Spleen (tissue), 11 donors: ENCODE results near the gene DDOST. TPM values are rescaled to one million over a fixed set of nuclear protein-coding genes. Genes with fewer than 3 reads are reported as not detected.

Experiments used
- DNase-seq: peaks from one replicate; pipeline ENCODE4 v3.0.0-alpha.2; 2020
- H3K27ac ChIP-seq, 8 donors: fragments of 200-600 bp; sonication (generic) in 7 of 8; 1 replicate in 4 of 8; 2 replicates in 4 of 8; pipeline versions ENCODE4 v1.5.0 to v1.8.0; 2016 to 2021; ENCODE audit warnings: inconsistent platforms in 4 of 8, mild to moderate bottlenecking in 4 of 8, moderate library complexity in 1 of 8
- H3K27me3 ChIP-seq, 7 donors: fragments of 200-600 bp; sonication (generic) in 6 of 7; replicated peaks in 1 of 7; 1 replicate in 4 of 7; 2 replicates in 3 of 7; pipeline versions ENCODE4 v1.5.0 to v1.8.0; 2016 to 2021; ENCODE audit warnings: inconsistent platforms in 3 of 7, mild to moderate bottlenecking in 1 of 7
- H3K36me3 ChIP-seq, 6 donors: fragments of 200-600 bp; sonication (generic) in 5 of 6; 1 replicate in 4 of 6; 2 replicates in 2 of 6; pipeline versions ENCODE4 v1.5.0 to v1.8.0; 2016 to 2021; ENCODE audit warnings: inconsistent platforms in 2 of 6
- H3K4me1 ChIP-seq, 6 donors: fragments of 200-600 bp; sonication (generic) in 5 of 6; 1 replicate in 3 of 6; 2 replicates in 3 of 6; pipeline versions ENCODE4 v1.5.0 to v1.8.0; 2016 to 2021; ENCODE audit warnings: inconsistent platforms in 3 of 6
- H3K4me3 ChIP-seq, 8 donors: fragments of 200-600 bp; sonication (generic) in 7 of 8; 1 replicate in 4 of 8; 2 replicates in 4 of 8; pipeline versions ENCODE4 v1.5.0 to v1.8.0; 2016 to 2021; ENCODE audit warnings: inconsistent platforms in 4 of 8, mild to moderate bottlenecking in 4 of 8, moderate library complexity in 2 of 8
- H3K9me3 ChIP-seq, 8 donors: fragments of 200-600 bp; sonication (generic) in 7 of 8; 1 replicate in 4 of 8; 2 replicates in 4 of 8; pipeline versions ENCODE4 v1.5.0 to v1.8.0; 2016 to 2021; ENCODE audit warnings: inconsistent platforms in 4 of 8
- CTCF ChIP-seq, 11 experiments: fragments of 200-600 bp in 7 of 11; fragments of 450-650 bp in 4 of 11; sonication (generic) in 4 of 11; IDR thresholded peaks in 8 of 11; conservative IDR thresholded peaks in 3 of 11; 1 replicate in 7 of 11; 2 replicates in 4 of 11; pipeline versions ENCODE4 v1.4.0 to v1.8.0; 2016 to 2021; ENCODE audit warnings: antibody characterized with exemption in 11 of 11, inconsistent platforms in 4 of 11, mild to moderate bottlenecking in 1 of 11
- POLR2A ChIP-seq, 3 donors: fragments of 450-650 bp; IDR thresholded peaks; one replicate each; pipeline ENCODE4 v1.5.1; 2017; ENCODE audit warnings: antibody characterized with exemption in 3 of 3, mild to moderate bottlenecking in 1 of 3
- POLR2AphosphoS5 ChIP-seq, 3 donors: sonication (generic); formaldehyde crosslinking; IDR thresholded peaks; one replicate each; pipeline ENCODE4 v1.5.1; 2017; ENCODE audit warnings: antibody characterized with exemption in 3 of 3
- WGBS, 5 donors: extraction: QIAGEN DNeasy Blood & Tissue Kit in 3 of 5; methylation state at CpG; one replicate each; pipeline versions ENCODE4 v1.1.5 to v1.1.7; 2013 to 2018; 5-methylcytosine and 5-hydroxymethylcytosine counted together
- intact Hi-C: fragments of 100-400 bp; cut with DNase I; formaldehyde crosslinking; loops from one replicate; pipeline ENCODE4 v1.15.0; 2023; ENCODE audit warnings: low total_unique reads
- polyA plus RNA-seq, 3 donors: library from polyadenylated mRNA; stranded (reverse); fragments of 200-250 nt; gene quantifications; one replicate each; pipeline ENCODE4 v1.2.1, GENCODE V29; 2013
- total RNA-seq, 7 donors: library from RNA; depleted of rRNA in 3 of 7; stranded (reverse); fragments of >200 nt in 3 of 7; fragmentation: NEBNext Ultra II Directional in 4 of 7; extraction: Animal tissue kit (Norgen Biotek cat#: 25700) in 4 of 7; gene quantifications; one replicate each; pipeline versions ENCODE4 v1.1.0 to v1.2.1, GENCODE V29; 2016 to 2021
- donor health status: healthy with polysubstance abuse.
- donor health status: DM: no; HTN: no; CAD: no; lungs with moderate emphysema.
- donor health status: DM: no; HTN: no; CAD: no.
- donor health status: Bipolar disorder and iron deficiency.
- donor health status: healthy.
- donor health status: DM: no; HTN: no; CAD: no.
- donor health status: DM: yes; HTN: yes; CAD: no.

DDOST gene
- total and polyA plus RNA-seq, 10 donors, result 107 to 194 (median 147) TPM

DNA sequence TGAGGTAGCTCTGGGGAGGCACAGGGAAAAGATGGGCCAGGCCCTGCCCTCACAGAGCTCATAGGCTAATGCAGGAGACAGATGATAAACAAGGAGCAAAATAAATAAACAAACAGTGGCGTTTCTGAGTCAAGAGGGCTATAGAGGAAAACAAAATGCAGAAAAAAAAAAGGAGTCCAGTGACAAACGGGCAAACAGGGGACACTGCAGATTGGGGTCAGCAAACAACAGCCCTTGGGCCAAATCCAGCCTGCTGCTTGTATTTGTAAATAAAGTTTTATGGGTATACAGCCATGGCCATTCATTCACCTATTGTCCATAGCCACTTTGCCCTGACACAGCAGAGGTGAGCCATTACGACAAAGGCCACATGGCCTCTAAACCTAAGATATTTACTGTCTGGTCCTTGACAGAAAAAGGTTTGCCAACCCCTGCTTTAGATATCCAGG lies 47.0 kb downstream of the DDOST start:
- no peak for DNase-seq
- TF ChIP-seq POLR2A (IDR thresholded peaks at IDR 0.05), result no peak
- 70 to 89% (median 81%) methylated on average over 3 of the region's 3 CpGs for WGBS, 5 donors
- Histone ChIP-seq H3K27ac (no peak overlapping the region), H3K27me3 (no peaks in the 10 kb centered on the region), H3K4me1 (peaks cover 0 to 7% (median 1%) of the 10 kb centered on the region in 6 donors), H3K36me3 (peaks cover 0 to 87% (median 0%) of the 10 kb centered on the region in 6 donors), H3K9me3 (no peaks in the 10 kb centered on the region), H3K4me3 (no peak overlapping the region)
- intact Hi-C loops, result no loop called here

DNA sequence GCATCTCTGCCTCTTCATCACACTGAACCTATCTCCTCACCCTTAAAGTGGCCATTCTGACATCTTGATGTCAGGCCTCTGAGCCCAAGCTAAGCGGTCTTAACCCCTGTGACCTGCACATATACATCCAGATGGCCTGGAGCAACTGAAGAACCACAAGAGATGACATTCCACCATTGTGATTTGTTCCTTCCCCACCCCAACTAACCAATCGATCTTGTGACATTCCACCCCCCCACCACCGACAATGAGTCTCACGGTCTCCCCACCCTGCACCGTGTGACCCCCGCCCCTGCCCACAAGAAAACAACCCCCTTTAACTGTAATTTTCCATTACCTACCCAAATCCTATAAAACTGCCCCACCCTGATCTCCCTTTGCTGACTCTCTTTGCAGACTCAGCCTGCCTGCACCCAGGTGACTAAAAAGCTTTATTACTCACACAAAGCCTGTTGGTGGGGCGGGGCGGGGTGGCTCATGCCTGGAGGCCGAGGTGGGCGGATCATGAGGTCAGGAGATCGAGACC lies 48.9 kb downstream of the DDOST start:
- Histone ChIP-seq H3K9me3 (no peaks in the 10 kb centered on the region), H3K27ac (no peak overlapping the region), H3K4me1 (peaks cover 0 to 15% (median 1%) of the 10 kb centered on the region in 6 donors), H3K4me3 (no peak overlapping the region), H3K27me3 (no peaks in the 10 kb centered on the region), H3K36me3 (peaks cover 0 to 77% (median 0%) of the 10 kb centered on the region in 6 donors)
- DNase-seq, result no peak
- intact Hi-C loops, result no loop called here
- 85 to 90% (median 88%) methylated on average over 9 to 11 of the region's 11 CpGs for WGBS, 5 donors
- TF ChIP-seq CTCF (IDR thresholded peaks at IDR 0.05 in 8 of 11, conservative IDR thresholded peaks at IDR 0.05 in 3 of 11) (no peak), POLR2A (IDR thresholded peaks at IDR 0.05) (no peak), POLR2AphosphoS5 (IDR thresholded peaks at IDR 0.05) (no peak)

DNA sequence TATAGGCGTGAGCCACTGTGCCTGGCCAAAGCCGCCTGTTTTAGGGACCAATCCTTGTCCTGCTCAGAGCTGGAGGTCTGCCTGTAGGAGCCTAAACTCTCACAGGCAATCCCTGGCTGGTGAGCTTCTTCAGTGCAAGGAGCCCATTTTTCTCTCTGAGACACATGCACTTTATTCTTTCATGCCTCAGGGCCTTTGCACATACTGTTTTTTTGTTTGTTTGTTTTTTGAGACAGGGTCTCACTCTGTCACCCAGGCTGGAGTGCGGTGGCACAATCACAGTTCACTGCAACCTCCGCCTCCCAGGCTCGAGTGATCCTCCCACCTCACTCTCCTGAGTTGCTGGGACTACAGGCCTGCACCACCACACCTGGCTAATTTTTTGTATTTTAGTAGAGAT lies 49.5 kb downstream of the DDOST start:
- H3K27ac ChIP-seq, result no peak overlapping the region
- H3K4me1 ChIP-seq, result peaks cover 0 to 15% (median 1%) of the 10 kb centered on the region in 6 donors
- no peak for TF ChIP-seq CTCF (IDR thresholded peaks at IDR 0.05 in 8 of 11, conservative IDR thresholded peaks at IDR 0.05 in 3 of 11)
- TF ChIP-seq POLR2A (IDR thresholded peaks at IDR 0.05), result no peak
- TF ChIP-seq POLR2AphosphoS5 (IDR thresholded peaks at IDR 0.05), result no peak
- H3K4me3 ChIP-seq, result no peak overlapping the region
- 92 to 98% (median 93%) methylated on average over 5 of the region's 5 CpGs for WGBS, 5 donors
- DNase-seq, result no peak
- H3K9me3 ChIP-seq, result no peaks in the 10 kb centered on the region
- H3K36me3 ChIP-seq, result peaks cover 0 to 75% (median 0%) of the 10 kb centered on the region in 6 donors
- H3K27me3 ChIP-seq, result no peaks in the 10 kb centered on the region
- intact Hi-C loops, result no loop called here

DNA sequence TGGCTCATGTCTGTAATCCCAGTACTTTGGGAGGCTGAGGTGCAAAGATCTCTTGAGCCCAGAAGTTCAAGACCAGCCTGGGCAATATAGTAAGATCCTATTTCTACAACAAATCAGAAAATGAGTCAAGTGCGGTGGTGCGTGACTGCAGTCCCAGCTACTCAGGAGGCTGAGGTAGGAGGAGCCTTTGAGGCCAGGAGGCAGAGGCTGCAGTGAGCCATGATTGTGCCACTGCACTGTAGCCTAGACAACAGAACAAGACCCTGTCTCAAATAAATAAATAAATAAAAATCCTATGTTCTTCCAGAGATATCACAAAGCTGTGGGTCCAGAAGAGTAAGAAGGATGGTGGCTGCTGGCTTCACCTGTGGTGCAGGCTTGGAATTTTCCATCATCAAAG lies 50.2 kb downstream of the DDOST start:
- intact Hi-C loops, result no loop called here

More for the DNA sequence above, 50.2 kb downstream of the DDOST start:
- DNase-seq, result no peak
- TF ChIP-seq POLR2AphosphoS5 (IDR thresholded peaks at IDR 0.05) (no peak), CTCF (IDR thresholded peaks at IDR 0.05 in 8 of 11, conservative IDR thresholded peaks at IDR 0.05 in 3 of 11) (no peak)
- H3K27me3 ChIP-seq, result no peaks in the 10 kb centered on the region
- no peak overlapping the region for H3K4me3 ChIP-seq
- 88 to 94% (median 91%) methylated on average over 2 of the region's 2 CpGs for WGBS, 5 donors
- H3K27ac ChIP-seq, result no peak overlapping the region
- peaks cover 0 to 11% (median 0%) of the 10 kb centered on the region in 6 donors for H3K4me1 ChIP-seq
- H3K36me3 ChIP-seq, result peaks cover 0 to 68% (median 0%) of the 10 kb centered on the region in 6 donors
- no peaks in the 10 kb centered on the region for H3K9me3 ChIP-seq
